ENCODE results near the gene CPT1B. TPM values are rescaled to one million over a fixed set of nuclear protein-coding genes. Genes with fewer than 3 reads are reported as not detected.

The CPT1B gene
- total RNA-seq, 1 donor, result 3.9 TPM

DNA sequence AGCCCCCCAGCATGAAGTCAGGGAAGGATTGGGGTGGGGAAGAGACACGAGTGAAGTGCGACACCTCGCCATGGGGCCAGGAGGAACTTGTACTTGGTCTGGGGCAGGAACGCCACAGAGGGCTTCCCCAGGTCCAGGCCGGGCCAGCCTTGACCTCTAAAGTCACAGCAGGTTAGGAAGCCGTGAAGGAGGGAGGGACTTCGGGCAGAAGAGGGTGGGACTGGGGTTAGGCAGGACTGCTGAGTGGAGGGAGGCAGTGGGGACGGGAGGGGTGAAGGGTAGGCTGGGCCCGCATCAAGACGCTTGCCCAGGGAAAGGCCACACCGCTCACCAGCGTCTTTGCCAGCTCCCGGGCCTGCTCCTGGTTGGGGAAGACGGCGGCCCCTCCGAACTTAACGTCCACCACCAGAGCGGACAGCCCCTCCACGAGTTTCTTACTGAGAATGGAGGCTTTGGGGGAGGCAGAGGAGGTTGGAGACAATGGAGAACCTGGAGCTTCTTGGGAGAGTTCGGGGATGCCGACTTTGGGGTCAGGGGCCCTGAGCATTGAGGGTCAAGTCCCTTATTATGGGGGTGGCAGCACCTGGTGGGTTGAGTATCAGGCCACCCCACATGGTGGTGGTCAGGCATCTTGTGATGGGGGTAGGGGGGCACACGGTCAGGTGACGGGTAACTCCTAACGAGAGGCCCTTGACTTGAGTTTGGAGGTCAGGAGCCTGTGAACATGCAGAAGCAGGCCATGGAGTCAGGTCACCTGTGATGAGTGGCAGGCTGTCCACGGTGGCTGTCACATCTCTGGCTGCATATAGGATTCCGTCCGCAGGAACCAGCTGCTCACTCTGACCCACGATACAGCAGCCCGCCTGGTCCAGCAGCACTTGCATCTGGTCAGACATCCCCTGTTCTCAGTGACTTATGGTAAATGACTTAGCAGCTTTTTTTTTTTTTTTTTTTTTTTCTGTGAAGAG lies 51.1 kb downstream of the CPT1B start:
- TF ChIP-seq, protein P1, sequence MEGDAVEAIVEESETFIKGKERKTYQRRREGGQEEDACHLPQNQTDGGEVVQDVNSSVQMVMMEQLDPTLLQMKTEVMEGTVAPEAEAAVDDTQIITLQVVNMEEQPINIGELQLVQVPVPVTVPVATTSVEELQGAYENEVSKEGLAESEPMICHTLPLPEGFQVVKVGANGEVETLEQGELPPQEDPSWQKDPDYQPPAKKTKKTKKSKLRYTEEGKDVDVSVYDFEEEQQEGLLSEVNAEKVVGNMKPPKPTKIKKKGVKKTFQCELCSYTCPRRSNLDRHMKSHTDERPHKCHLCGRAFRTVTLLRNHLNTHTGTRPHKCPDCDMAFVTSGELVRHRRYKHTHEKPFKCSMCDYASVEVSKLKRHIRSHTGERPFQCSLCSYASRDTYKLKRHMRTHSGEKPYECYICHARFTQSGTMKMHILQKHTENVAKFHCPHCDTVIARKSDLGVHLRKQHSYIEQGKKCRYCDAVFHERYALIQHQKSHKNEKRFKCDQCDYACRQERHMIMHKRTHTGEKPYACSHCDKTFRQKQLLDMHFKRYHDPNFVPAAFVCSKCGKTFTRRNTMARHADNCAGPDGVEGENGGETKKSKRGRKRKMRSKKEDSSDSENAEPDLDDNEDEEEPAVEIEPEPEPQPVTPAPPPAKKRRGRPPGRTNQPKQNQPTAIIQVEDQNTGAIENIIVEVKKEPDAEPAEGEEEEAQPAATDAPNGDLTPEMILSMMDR (IDR thresholded peaks at IDR 0.05; ENCODE audit: insufficient read depth, low read depth, low read length), result no peak
- peak overlapping the region; percentile 71 for H3K4me3 ChIP-seq (ENCODE audit: low read depth, low read length)
- DNase-seq (ENCODE audit: low read depth), result peak; percentile 63

DNA sequence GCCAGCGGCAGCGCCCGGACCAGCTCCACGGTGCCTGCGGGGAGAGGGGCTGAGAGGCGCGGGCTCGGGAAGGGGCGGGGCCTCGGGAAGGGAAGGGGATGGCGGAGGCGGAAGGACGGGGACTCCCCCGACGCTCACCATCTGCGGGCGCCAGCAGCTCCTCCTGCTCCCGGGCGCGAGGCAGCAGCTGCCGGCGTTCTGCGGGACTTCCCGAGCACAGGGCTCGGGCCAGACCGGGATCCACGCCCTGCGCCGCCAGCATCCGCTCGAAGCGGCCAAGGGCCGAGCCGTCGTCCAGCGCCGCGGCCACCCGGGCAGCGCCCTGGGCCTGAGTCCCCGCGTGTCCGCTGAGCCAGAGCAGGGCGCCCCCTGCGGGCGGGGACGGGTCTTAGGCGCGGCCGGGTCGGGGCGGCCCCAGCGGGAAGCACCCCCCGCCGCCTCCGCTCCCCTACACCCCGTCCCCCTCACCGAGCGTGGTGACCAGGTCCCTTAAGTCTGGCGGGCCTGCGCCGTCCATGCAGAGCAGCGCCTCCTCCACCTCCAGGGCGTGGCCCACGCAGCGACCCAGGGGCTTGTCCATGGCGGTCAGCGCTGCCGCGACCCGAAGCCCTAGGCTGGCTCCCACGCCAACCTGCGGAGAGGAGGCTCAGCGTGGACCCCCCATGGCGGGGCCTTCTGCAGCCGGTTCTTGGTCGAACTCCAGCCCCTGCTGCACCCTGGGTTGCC lies 52.0 kb downstream of the CPT1B start:
- H3K4me3 ChIP-seq (ENCODE audit: low read depth, low read length), result peak overlapping the region; percentile 71
- peak; percentile 73 for DNase-seq (ENCODE audit: low read depth)
- TF ChIP-seq, protein P1 (IDR thresholded peaks at IDR 0.05; ENCODE audit: insufficient read depth, low read depth, low read length), result peak; percentile 53

DNA sequence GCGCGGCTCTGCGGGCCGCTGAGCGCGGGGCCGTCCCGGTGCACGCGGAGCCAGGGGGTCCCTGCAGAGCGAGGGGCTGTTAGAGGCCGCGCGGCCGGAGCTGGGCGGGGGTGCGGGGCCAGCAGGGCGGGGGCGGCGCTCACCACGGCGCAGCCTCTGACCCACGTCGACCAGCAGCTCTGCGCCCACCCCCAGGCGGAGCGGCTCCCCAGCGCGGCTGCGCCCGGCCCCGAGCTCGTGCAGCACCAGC lies 52.4 kb downstream of the CPT1B start:
- TF ChIP-seq, protein P1 (IDR thresholded peaks at IDR 0.05; ENCODE audit: insufficient read depth, low read depth, low read length), result no peak
- DNase-seq (ENCODE audit: low read depth), result no peak
- H3K4me3 ChIP-seq (ENCODE audit: low read depth, low read length), result peak overlapping the region; percentile 71

DNA sequence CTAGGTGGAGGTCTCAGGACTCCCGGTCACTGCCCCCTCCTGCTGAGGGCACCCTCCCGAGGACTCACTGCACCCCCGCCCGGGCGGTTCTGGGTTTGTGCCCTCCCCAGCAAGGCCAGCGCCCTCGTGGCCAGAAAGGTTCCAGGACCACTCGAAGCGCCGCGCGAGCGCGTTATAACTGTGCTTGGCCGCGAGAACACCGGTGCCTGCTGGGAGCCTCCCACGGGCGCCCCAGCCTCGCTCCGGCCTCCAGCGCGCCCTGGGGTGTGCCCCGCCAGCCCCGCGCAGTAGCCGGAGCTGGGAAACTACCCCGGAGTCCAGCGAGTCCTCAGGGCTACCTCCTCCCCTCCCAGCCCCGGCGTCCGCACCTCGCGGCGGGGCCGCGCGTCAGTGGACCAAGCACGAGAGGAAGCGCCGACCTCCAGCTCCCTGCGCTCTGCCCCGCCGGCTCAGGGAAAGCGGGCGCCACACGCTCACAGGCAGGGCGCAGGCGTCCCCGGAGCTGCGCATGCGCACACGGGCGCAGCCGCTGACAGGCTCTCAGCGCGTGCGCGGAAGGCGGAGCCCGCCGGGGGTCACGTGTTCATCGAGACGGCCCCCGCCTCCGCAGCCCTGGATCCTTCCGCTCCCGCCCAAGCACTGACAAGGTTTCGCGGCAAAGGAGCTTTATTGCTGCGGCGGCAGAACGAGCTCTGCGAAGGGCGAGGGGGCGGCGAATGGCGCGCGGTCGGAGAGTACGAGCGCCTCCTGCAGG lies 52.9 kb downstream of the CPT1B start, which contains the start of gene SCO2:
TSS of gene SCO2 (minus strand) at position 495 of the 754 bp plus-strand sequence. CDS start 1,187 bp downstream, outside the sequence.
- peak; percentile 97 for DNase-seq (ENCODE audit: low read depth)
- H3K4me3 ChIP-seq (ENCODE audit: low read depth, low read length), result peak within 1 kb of the TSS; percentile 71

DNA sequence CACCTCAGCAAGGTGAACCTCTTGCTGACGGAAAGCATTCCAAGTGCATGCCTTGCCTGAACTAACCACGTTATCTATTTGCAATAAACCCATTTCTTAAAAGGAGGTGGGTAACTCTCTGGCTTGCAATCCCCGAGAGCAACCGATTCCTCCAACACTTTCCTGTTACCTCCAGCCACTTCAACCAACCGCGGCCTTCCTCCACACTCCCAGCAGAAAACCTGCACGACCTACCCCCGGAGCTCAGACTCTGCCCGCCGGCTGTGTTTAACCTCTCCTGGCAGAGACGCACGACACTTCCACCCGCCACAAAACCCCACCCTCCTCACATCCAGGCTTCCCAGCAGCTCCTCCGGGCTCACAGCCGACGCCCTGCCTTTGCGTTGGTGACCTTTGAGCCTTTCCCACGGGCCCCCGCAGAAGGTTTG lies 53.5 kb downstream of the CPT1B start:
- H3K4me3 ChIP-seq (ENCODE audit: low read depth, low read length), result peak overlapping the region; percentile 71
- DNase-seq (ENCODE audit: low read depth), result no peak
- TF ChIP-seq, protein P1 (IDR thresholded peaks at IDR 0.05; ENCODE audit: insufficient read depth, low read depth, low read length), result no peak

More for the DNA sequence above, 52.9 kb downstream of the CPT1B start, which contains the start of gene SCO2:
- TF ChIP-seq, protein P1 (IDR thresholded peaks at IDR 0.05; ENCODE audit: insufficient read depth, low read depth, low read length), result peak; percentile 54

Measured in fibroblast of villous mesenchyme (primary cell).